Small intestine (tissue), 7 donors: ENCODE results near the gene CSRNP3. TPM values are rescaled to one million over a fixed set of nuclear protein-coding genes. Genes with fewer than 3 reads are reported as not detected.

Experiments used
- DNase-seq, 2 donors: peaks; one replicate each; pipeline versions ENCODE4 v3.0.0 to v3.0.0-alpha.2; 2013
- FAIRE-seq: peaks from 2 replicates; lab custom pipeline; 2012; peaks lifted over from hg19 to GRCh38; lab: Jason Lieb, UNC
- H3K27ac ChIP-seq, 3 donors: one replicate each; pipeline ENCODE4 v1.5.1; 2013; ENCODE audit warnings: low read length in 2 of 3, mild to moderate bottlenecking in 2 of 3, control low read depth in 1 of 3, inconsistent platforms in 1 of 3, low read depth in 1 of 3, moderate library complexity in 1 of 3
- H3K27me3 ChIP-seq, 3 donors: one replicate each; pipeline ENCODE4 v1.6.1; 2013; ENCODE audit warnings: low read length in 3 of 3, inconsistent platforms in 1 of 3; ENCODE audit not compliant: control insufficient read depth in 3 of 3, insufficient read depth in 3 of 3
- H3K36me3 ChIP-seq, 3 donors: one replicate each; pipeline ENCODE4 v1.6.1; 2013; ENCODE audit warnings: low read length in 3 of 3, inconsistent platforms in 1 of 3, low read depth in 1 of 3, mild to moderate bottlenecking in 1 of 3, moderate library complexity in 1 of 3; ENCODE audit not compliant: control insufficient read depth in 3 of 3, insufficient read depth in 2 of 3
- H3K4me1 ChIP-seq, 3 donors: one replicate each; pipeline ENCODE4 v1.6.1; 2013; ENCODE audit warnings: low read length in 2 of 3, inconsistent platforms in 1 of 3, low read depth in 1 of 3, mild to moderate bottlenecking in 1 of 3, moderate library complexity in 1 of 3; ENCODE audit not compliant: control insufficient read depth in 3 of 3, insufficient read depth in 2 of 3
- H3K4me3 ChIP-seq, 3 donors: one replicate each; pipeline ENCODE4 v1.5.1; 2013; ENCODE audit warnings: low read length in 3 of 3, control low read depth in 1 of 3, inconsistent platforms in 1 of 3, low read depth in 1 of 3, mild to moderate bottlenecking in 1 of 3, moderate library complexity in 1 of 3
- H3K9me3 ChIP-seq, 2 donors: one replicate each; pipeline ENCODE4 v1.6.1; 2013; ENCODE audit warnings: low read depth in 1 of 2, low read length in 1 of 2; ENCODE audit not compliant: control insufficient read depth in 2 of 2, insufficient read depth in 1 of 2
- WGBS, 3 donors: extraction: QIAGEN DNeasy Blood & Tissue Kit; methylation state at CpG; one replicate each; pipeline ENCODE4 v1.1.7; 2013; 5-methylcytosine and 5-hydroxymethylcytosine counted together
- polyA plus RNA-seq, 4 donors: library from polyadenylated mRNA; stranded (reverse) in 3 of 4; unstranded in 1 of 4; fragments of 200-250 nt in 3 of 4; fragments of 120-200 nt in 1 of 4; gene quantifications; one replicate each; pipeline versions ENCODE4 v1.2.1 to v1.2.3, GENCODE V29; 2013
- donor health status: healthy with polysubstance abuse.
- donor health status: control.
- donor health status: control.
- donor health status: Bipolar disorder and iron deficiency.
- donor health status: healthy.

CSRNP3 gene
- polyA plus RNA-seq, 4 donors: under 0.01 to 3.7 (median 0.56) TPM

- H3K27ac ChIP-seq: no peak overlapping the region
- H3K9me3 ChIP-seq: no peaks in the 10 kb centered on the region
- WGBS, 3 donors: 56 to 72% (median 65%) methylated on average over 4 of the region's 4 CpGs
- H3K4me1 ChIP-seq: peaks cover 0 to 4% (median 0%) of the 10 kb centered on the region in 3 donors
- no peak overlapping the region for H3K4me3 ChIP-seq
- peaks cover 0 to 3% (median 0%) of the 10 kb centered on the region in 3 donors for H3K36me3 ChIP-seq
- no peak for DNase-seq
- FAIRE-seq: no peak
- no peaks in the 10 kb centered on the region for H3K27me3 ChIP-seq
Measured at GRCh38 chr2:165631089-165631488, 161.6 kb downstream of the CSRNP3 start.

GRCh38 chr2:165632594-165632993, 163.1 kb downstream of the CSRNP3 start:
- peaks cover 0 to 3% (median 0%) of the 10 kb centered on the region in 3 donors for H3K36me3 ChIP-seq
- H3K9me3 ChIP-seq: no peaks in the 10 kb centered on the region
- no peak for DNase-seq
- H3K27ac ChIP-seq: no peak overlapping the region
- H3K27me3 ChIP-seq: no peaks in the 10 kb centered on the region
- 79 to 85% (median 83%) methylated on average over 2 of the region's 2 CpGs for WGBS, 3 donors
- no peak overlapping the region for H3K4me3 ChIP-seq
- no peak for FAIRE-seq
- H3K4me1 ChIP-seq: no peaks in the 10 kb centered on the region

DNA sequence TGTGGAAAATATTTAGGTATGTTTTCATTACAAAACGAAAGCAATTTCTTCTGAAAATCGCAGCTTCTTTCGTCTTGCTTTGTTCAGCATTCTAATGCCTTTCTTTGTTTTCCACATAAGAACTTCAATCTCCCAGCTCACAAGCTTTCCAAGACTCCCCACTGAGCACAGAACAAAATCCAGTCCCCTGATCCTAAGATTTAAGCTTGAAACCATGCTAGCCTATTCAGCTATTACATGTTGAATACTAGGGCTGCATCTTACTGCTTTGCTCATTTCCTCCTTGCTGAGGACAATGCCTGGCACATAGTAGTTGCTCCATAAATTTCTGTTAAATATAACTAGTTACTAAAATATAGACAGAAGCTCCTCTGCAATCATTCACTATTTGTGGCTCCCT, 163.9 kb downstream of the CSRNP3 start:
- FAIRE-seq (no peak), DNase-seq (no peak)
- no peak overlapping the region for H3K27ac ChIP-seq
- no peaks in the 10 kb centered on the region for H3K27me3 ChIP-seq
- H3K9me3 ChIP-seq: no peaks in the 10 kb centered on the region
- peaks cover 0 to 3% (median 0%) of the 10 kb centered on the region in 3 donors for H3K36me3 ChIP-seq
- 87 to 94% (median 90%) methylated on average over 3 of the region's 3 CpGs for WGBS, 3 donors
- no peak overlapping the region for H3K4me3 ChIP-seq
- H3K4me1 ChIP-seq: no peaks in the 10 kb centered on the region

DNA sequence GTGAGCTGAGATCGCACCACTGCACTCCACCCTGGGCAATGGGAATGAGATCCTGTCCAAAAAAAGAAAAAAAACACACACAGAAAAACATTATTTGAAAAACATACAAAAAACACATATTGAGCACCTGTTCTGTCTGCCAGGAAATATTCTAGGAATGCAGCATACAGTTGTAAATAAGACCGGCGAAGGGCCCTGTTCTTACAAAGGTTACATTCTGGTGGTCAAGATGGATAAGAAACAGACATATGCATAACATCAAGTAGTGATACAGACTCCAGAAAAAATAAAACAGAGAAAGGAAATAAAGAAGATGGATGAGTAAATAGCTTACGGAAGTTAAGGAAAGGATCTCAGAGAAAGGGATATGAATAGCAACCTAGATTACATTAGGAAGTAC, 164.8 kb downstream of the CSRNP3 start:
- FAIRE-seq (no peak), DNase-seq (no peak)
- peaks cover 0 to 3% (median 0%) of the 10 kb centered on the region in 3 donors for H3K36me3 ChIP-seq
- no peaks in the 10 kb centered on the region for H3K4me1 ChIP-seq
- no peaks in the 10 kb centered on the region for H3K27me3 ChIP-seq
- no peaks in the 10 kb centered on the region for H3K9me3 ChIP-seq
- H3K27ac ChIP-seq: no peak overlapping the region
- no peak overlapping the region for H3K4me3 ChIP-seq
- 82 to 94% (median 89%) methylated on average over 4 of the region's 4 CpGs for WGBS, 3 donors

DNA sequence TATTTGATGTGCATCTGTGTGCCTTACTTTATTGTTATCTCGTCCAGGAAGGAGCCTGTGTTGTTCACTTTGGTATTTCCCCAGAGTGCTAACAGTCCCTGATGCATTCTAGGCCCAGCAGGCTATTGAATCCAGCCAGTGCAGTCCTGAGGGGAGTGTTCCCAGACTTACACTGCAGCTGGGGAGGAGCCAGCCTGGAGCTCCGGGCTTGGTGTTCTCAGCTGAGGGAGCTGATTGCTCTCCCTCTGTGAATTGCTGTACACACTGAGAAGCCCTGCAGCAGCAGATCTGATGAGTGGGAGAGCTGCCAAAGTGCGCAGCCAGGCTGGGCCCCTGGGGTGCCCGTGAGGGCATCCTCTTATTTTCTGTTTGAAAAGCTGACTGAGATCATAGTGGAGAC, 165.4 kb downstream of the CSRNP3 start:
- FAIRE-seq: no peak
- no peaks in the 10 kb centered on the region for H3K27me3 ChIP-seq
- peaks cover 0 to 3% (median 0%) of the 10 kb centered on the region in 3 donors for H3K36me3 ChIP-seq
- H3K4me3 ChIP-seq: no peak overlapping the region
- WGBS, 3 donors: 11 to 36% (median 34%) methylated on average over 4 of the region's 4 CpGs
- no peaks in the 10 kb centered on the region for H3K9me3 ChIP-seq
- H3K27ac ChIP-seq: no peak overlapping the region
- no peaks in the 10 kb centered on the region for H3K4me1 ChIP-seq
- DNase-seq: peak; percentile 19 to 22

GRCh38 chr2:165635532-165635931, 166.0 kb downstream of the CSRNP3 start:
- 60 to 89% (median 88%) methylated on average over 1 of the region's 1 CpG for WGBS, 3 donors
- Histone ChIP-seq H3K4me3 (no peak overlapping the region), H3K27ac (no peak overlapping the region), H3K36me3 (peaks cover 0 to 3% (median 0%) of the 10 kb centered on the region in 3 donors), H3K9me3 (no peaks in the 10 kb centered on the region), H3K4me1 (no peaks in the 10 kb centered on the region), H3K27me3 (no peaks in the 10 kb centered on the region)
- FAIRE-seq: no peak
- no peak for DNase-seq

GRCh38 chr2:165636959-165637358, 167.5 kb downstream of the CSRNP3 start:
- H3K4me1 ChIP-seq: no peaks in the 10 kb centered on the region
- H3K9me3 ChIP-seq: no peaks in the 10 kb centered on the region
- H3K36me3 ChIP-seq: peaks cover 0 to 3% (median 0%) of the 10 kb centered on the region in 3 donors
- WGBS, 3 donors: 80 to 96% (median 90%) methylated on average over 1 of the region's 1 CpG
- H3K27ac ChIP-seq: no peak overlapping the region
- H3K27me3 ChIP-seq: no peaks in the 10 kb centered on the region
- no peak overlapping the region for H3K4me3 ChIP-seq
- no peak for DNase-seq
- FAIRE-seq: no peak

GRCh38 chr2:165637396-165637795, 167.9 kb downstream of the CSRNP3 start:
- no peaks in the 10 kb centered on the region for H3K27me3 ChIP-seq
- no peaks in the 10 kb centered on the region for H3K4me1 ChIP-seq
- FAIRE-seq: no peak
- H3K4me3 ChIP-seq: no peak overlapping the region
- no peaks in the 10 kb centered on the region for H3K9me3 ChIP-seq
- WGBS, 3 donors: 94 to 99% (median 95%) methylated on average over 2 of the region's 2 CpGs
- H3K36me3 ChIP-seq: peaks cover 0 to 3% (median 0%) of the 10 kb centered on the region in 3 donors
- no peak for DNase-seq
- H3K27ac ChIP-seq: no peak overlapping the region

DNA sequence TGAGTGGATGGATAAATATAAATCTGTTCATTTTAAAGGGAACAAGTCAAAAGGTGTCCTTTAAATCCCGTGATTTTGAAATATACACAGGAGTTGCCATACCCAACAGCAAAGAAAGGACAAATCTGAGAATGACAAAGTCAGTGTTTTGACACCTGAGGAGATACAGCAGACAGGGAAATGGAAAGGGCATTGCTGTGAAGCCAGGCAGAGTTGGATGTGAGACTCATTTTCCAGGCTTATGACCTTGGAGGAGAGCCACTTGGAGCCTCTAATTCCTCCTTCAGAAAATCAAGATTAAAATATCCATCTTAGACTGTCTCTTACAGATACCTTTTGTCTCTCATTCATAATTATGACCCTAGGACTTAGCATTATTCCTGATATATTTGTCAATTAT, 170.0 kb downstream of the CSRNP3 start:
- 89 to 95% (median 92%) methylated on average over 1 of the region's 1 CpG for WGBS, 3 donors
- Histone ChIP-seq H3K27ac (no peak overlapping the region), H3K36me3 (peaks cover 0 to 3% (median 2%) of the 10 kb centered on the region in 3 donors), H3K9me3 (no peaks in the 10 kb centered on the region), H3K4me1 (no peaks in the 10 kb centered on the region), H3K27me3 (no peaks in the 10 kb centered on the region), H3K4me3 (no peak overlapping the region)
- FAIRE-seq: no peak
- DNase-seq: no peak
